SIG-M5 (cell line): ENCODE data around the gene C1QTNF8.

ENCODE experiments used
- DNase-seq: peaks from one replicate; lab custom pipeline; 2025; lab: John Stamatoyannopoulos, UW

The C1QTNF8 gene

GRCh38 chr16:1077877-1078578, 18.0 kb downstream of the C1QTNF8 start:
- no peak for DNase-seq

GRCh38 chr16:1076801-1077576, 19.1 kb downstream of the C1QTNF8 start:
- no peak for DNase-seq

- DNase-seq: no peak
Measured at GRCh38 chr16:1075546-1075945, 20.5 kb downstream of the C1QTNF8 start.

GRCh38 chr16:1074379-1074649, 21.7 kb downstream of the C1QTNF8 start:
- no peak for DNase-seq

- DNase-seq: no peak
Measured at GRCh38 chr16:1073566-1074378, 22.3 kb downstream of the C1QTNF8 start.

- no peak for DNase-seq
Measured at GRCh38 chr16:1073262-1073558, 22.8 kb downstream of the C1QTNF8 start.

DNA sequence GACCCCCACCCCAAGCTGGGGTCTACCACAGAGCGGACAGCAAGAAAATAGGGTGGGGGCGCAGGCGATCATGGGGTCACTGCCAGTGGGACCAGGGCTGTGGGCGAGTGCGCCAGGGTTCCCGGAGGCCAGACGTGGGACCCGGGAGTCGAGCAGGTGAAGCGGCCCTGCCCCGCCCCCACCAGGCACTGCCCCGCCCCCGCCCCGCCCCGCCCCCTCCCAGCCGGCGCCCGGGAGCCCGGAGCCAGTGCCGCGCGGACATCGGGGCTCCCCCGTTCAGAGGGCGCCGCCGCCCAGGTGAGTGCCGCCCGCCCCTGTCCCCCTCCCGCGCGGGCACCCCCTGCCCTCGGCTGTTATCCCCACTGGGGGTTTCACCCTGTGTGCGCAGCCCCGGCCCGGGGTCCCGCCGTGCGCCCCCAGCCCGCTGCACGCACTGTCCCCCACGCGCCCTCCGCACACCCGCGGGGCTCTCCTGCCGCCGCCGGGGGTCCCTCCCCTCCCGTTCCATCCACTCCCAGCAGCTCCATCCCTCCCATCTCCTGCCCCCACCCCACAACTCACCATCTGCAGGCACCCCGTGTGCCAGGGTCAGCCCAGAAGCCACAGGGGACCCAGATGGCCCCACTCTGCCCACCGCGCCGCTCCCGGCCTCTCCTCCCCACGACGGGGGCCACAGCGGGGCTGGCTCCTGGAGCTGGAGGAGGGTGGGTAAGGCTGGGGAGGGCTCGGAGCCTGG, 23.4 kb downstream of the C1QTNF8 start, which contains the start of gene SSTR5:
SSTR5 (plus strand) TSS at position 222 of the 736 bp plus-strand sequence. CDS start 6,122 bp downstream, outside the sequence.
- DNase-seq: no peak

GRCh38 chr16:1071561-1072225, 24.4 kb downstream of the C1QTNF8 start:
- no peak for DNase-seq

DNA sequence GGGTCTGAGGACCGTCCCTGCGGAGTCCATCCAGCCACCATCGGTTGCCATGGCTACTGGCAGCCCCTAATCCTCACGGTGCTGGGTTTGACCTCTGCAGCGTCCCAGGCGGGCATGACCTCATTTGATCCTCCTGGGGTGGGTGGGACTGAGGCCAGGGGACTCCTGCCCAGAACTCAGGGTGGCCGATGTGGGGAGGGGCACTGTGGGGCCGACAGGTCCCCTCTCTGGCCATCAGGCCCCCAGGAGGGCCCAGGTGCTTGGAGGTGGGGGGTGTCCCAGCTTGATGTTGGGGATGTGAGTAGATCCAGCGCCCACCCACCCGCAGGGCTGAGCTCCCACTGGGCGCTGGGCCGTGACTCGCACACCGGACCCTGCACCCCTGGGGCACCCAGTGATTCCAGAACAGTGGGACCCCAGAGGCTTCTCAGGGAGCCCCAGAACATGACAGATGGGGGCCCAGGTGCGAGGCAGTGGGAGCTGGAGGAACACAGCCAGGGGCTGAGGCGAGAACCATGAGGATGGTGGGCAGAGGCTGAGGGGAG, 25.1 kb downstream of the C1QTNF8 start:
- no peak for DNase-seq

GRCh38 chr16:1070084-1070863, 25.8 kb downstream of the C1QTNF8 start:
- no peak for DNase-seq

DNA sequence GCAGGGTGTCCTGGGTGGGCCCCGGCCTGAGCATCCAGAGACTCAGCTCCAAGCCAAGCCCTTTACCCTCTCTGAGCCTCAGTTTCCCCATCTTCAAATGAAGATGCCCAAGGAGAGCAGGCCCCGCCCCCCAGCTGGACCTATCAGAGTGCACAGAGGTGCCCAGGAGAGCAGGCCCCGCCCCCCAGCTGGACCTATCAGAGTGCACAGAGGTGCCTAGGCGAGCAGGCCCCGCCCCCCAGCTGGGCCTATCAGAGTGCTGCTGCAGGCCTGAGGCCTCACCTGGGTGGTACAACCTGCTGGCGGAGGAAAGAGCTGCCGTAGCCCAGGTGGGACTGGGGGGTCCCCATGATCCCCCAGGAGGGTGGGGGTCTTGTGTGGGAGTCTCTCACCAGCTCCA, 26.9 kb downstream of the C1QTNF8 start:
- no peak for DNase-seq

DNA sequence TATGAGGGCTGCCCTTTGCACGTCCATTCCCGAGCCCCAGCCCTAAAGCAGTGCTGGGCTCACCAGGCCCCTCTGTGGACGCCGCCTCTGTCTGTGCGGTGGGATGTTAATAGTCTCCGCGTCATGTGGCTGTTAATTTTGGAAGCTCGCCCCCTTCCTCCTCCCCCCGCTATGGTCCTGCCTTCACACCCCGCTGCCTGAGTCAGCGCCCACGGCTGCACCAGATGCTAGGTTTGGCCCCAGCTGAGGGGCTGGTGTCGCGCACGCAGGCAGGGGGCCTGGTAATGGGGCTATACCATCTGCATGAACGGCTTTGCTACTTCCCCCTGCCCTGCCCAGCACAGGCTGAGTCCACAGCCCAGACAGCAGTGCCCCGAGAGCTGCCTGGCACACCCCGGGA, 27.6 kb downstream of the C1QTNF8 start:
- DNase-seq: no peak

DNA sequence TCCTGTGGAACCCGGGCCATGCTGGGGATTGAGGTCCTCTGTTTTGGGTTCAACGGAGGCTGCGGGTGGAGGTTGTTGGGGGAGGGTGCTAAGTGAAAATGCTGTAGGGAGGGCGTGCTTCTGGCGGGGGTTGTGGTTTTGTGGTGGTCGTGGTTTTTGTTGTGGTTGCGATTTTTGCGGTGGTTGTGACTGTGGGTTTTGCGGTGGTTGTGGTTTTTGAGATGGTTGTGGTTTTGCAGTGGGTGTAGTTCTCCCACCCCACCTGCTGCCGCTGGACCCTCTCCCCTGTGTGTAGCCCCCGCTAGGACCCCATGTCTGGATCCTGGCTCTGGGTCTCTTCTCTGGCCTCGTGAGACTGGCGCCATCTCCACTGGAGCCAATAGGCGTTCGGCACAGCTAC, 28.4 kb downstream of the C1QTNF8 start:
- DNase-seq: no peak

DNA sequence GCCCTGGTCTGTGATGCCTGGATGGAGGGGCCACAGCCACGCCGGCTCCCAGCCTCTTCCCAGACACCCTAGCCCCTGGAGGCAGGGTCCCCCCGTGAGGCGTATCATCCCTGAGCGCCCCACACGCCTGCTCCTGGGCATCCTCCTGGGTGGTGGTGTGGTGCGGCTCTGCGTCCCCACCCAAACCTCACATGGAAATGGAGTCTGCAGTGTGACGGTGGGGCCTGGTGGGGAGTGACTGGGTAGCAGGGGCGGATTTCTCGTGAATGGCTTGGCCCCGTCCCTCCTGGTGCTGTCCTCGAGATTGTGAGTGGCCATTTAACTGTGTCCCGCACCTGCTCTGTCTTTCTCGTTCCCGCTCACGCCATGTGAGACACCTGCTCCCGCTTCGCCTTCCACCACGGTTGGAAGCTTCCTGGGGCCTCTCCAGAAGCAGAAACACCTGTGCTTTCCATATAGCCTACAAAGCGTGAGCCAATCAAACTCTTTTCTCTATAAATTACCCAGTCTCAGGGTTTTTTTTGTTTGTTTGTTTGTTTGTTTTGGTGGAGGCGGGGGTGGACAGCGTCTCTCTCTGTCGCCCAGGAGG, 29.4 kb downstream of the C1QTNF8 start:
- no peak for DNase-seq

GRCh38 chr16:1065469-1066128, 30.4 kb downstream of the C1QTNF8 start:
- no peak for DNase-seq

GRCh38 chr16:1063728-1064127, 32.3 kb downstream of the C1QTNF8 start:
- DNase-seq: no peak

DNA sequence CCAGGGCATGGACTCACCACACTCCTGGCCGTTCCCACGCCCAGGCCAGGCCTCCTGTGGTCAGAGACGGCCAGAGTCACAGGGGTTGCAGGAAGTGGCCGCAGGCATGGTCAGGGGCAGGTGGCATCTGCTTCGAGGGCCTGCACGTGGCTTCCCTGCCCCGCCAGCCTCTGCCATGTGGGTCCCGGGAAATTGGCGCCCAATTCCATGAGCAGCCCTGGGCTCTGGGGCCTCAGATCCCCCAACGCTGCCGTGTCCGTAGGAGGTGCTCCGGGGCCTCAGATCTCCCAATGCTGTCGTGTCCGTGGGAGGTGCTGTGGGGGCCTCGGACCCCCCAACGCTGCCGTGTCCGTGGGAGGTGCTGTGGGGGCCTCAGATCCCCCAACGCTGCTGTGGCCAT, 33.1 kb downstream of the C1QTNF8 start:
- no peak for DNase-seq

GRCh38 chr16:1061769-1062505, 34.1 kb downstream of the C1QTNF8 start:
- DNase-seq: no peak
